ENCODE measurements around the gene SH3RF1. TPM values are rescaled to one million over a fixed set of nuclear protein-coding genes. Genes with fewer than 3 reads are reported as not detected.

The SH3RF1 gene
- total RNA-seq, 1 donor from 2014 or later, result 21.6 TPM

DNA sequence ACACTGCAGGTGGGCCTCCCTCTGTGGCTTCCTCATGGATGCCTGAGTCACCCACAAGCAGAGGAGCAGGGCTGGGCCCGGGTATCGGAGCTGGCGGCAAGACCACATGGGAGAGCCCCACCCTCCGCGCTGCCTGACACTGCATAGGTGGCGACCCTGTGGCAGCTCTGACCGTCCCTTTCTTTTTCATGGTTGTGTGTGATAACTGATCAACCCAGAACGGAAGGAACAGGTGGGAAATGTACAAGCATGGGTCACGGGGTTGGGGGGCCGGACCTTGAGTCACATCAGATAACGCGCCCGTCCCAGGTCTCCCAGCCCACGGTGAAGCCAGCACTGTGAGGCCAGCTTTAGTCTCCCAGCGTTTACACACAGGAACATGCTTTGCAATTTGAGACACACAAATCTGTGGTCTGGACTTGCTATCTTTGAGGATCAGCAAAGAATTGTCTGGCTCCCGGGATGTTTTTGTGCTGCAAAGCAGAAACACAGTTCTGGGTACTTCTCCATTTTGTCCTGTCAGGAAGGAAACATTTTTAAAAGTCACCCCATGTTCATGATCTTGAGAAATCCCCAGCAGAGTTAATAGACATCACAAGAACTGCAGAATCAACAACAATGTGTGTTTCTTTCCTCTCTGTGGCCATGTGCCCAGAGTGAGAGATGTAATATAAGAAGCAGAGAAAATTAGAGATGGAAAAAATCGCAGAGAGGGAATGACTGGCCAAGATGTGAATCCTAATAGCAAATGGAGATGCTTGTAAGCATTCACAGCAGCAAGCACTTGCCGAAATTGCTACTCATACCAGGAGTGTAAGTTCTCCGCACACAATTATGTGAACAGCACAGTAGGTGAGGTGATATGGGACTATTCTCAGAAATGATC, 190.6 kb downstream of the SH3RF1 start:
- TF ChIP-seq, protein P1, sequence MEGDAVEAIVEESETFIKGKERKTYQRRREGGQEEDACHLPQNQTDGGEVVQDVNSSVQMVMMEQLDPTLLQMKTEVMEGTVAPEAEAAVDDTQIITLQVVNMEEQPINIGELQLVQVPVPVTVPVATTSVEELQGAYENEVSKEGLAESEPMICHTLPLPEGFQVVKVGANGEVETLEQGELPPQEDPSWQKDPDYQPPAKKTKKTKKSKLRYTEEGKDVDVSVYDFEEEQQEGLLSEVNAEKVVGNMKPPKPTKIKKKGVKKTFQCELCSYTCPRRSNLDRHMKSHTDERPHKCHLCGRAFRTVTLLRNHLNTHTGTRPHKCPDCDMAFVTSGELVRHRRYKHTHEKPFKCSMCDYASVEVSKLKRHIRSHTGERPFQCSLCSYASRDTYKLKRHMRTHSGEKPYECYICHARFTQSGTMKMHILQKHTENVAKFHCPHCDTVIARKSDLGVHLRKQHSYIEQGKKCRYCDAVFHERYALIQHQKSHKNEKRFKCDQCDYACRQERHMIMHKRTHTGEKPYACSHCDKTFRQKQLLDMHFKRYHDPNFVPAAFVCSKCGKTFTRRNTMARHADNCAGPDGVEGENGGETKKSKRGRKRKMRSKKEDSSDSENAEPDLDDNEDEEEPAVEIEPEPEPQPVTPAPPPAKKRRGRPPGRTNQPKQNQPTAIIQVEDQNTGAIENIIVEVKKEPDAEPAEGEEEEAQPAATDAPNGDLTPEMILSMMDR (conservative IDR thresholded peaks at IDR 0.05), result no peak

DNA sequence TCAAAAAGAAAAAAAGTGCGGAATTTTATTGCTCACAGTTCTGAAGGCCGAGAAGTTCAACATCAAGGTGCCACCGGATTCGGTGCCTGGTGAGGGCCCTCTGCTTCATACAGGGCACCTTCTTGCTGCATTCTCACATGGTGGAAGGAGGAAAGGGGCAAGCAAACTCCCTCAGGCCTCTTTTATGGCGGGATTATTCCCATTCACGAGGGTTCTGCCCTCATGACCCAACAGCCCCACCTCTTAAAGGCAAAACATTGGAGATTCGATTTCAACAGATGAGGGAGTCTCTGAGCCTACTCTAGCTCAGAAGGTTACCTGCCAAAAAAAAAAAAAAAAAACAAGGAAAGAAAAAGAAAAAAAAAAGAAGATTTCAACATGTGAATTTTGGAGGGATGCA, 196.6 kb downstream of the SH3RF1 start:
- DNase-seq (ENCODE audit: extremely low spot score, unreplicated experiment), result no peak
- no peaks in the 10 kb centered on the region for H3K36me3 Mint-ChIP-seq
- H3K9me3 Mint-ChIP-seq, result peaks cover 5% of the 10 kb centered on the region
- H3K27me3 Mint-ChIP-seq, result no peaks in the 10 kb centered on the region
- TF ChIP-seq, protein P1 (conservative IDR thresholded peaks at IDR 0.05), result no peak
- no peak overlapping the region for H3K4me3 Mint-ChIP-seq
- H3K27ac Mint-ChIP-seq, result no peak overlapping the region
- H3K4me1 Mint-ChIP-seq (ENCODE audit: unreplicated experiment), result peaks cover 14% of the 10 kb centered on the region

More for the DNA sequence above, 190.6 kb downstream of the SH3RF1 start:
- Mint-ChIP-seq H3K27ac (peak overlapping the region; percentile 39), H3K9me3 (no peaks in the 10 kb centered on the region), H3K4me3 (peak overlapping the region; percentile 58), H3K27me3 (peaks cover 3% of the 10 kb centered on the region), H3K4me1 (ENCODE audit: unreplicated experiment) (peaks cover 31% of the 10 kb centered on the region), H3K36me3 (no peaks in the 10 kb centered on the region)
- DNase-seq (ENCODE audit: extremely low spot score, unreplicated experiment), result no peak

DNA sequence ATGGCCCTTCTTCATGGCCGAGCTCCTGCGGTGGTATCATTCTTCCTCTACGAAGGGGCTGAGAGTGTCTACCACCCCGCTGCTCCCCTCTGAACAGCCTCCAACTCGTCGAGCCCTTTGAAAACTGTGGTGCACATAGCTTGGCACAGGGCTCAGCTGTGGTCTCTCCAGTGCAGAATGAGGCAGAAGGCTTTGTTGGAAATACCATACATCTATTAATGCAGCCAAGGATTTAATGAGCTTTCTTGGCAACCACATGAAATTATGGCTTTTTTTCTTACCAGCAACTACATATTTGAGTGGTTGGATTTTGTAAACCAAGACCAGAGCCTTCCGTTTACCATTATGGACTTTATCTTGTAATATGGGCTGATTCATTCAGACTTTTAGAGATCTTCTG, 199.0 kb downstream of the SH3RF1 start:
- Mint-ChIP-seq H3K27me3 (no peaks in the 10 kb centered on the region), H3K4me1 (ENCODE audit: unreplicated experiment) (peaks cover 18% of the 10 kb centered on the region), H3K27ac (peak overlapping the region; percentile 77), H3K36me3 (no peaks in the 10 kb centered on the region), H3K4me3 (no peak overlapping the region), H3K9me3 (peaks cover 5% of the 10 kb centered on the region)
- DNase-seq (ENCODE audit: extremely low spot score, unreplicated experiment), result no peak
- TF ChIP-seq, protein P1 (conservative IDR thresholded peaks at IDR 0.05), result no peak

DNA sequence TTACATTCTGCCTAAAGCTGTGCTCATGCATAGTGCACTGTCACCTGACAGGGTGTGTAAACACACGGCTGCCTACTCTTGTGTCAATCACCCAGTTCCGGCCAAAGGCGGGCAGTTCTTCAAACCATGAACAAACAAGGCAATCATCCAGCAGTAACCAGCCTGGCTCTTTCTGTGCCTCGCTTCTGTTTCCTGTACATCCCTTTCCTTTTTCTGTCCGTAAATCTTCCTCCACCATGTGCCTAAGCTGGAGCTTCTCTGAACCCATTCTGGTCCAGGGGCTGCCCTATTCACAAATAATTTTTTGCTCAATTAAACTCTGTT, 199.9 kb downstream of the SH3RF1 start:
- TF ChIP-seq, protein P1 (conservative IDR thresholded peaks at IDR 0.05), result no peak
- H3K36me3 Mint-ChIP-seq, result no peaks in the 10 kb centered on the region
- H3K9me3 Mint-ChIP-seq, result peaks cover 5% of the 10 kb centered on the region
- peak overlapping the region; percentile 93 for H3K27ac Mint-ChIP-seq
- no peaks in the 10 kb centered on the region for H3K27me3 Mint-ChIP-seq
- peak overlapping the region; percentile 40 for H3K4me3 Mint-ChIP-seq
- DNase-seq (ENCODE audit: extremely low spot score, unreplicated experiment), result no peak
- peaks cover 18% of the 10 kb centered on the region for H3K4me1 Mint-ChIP-seq (ENCODE audit: unreplicated experiment)

DNA sequence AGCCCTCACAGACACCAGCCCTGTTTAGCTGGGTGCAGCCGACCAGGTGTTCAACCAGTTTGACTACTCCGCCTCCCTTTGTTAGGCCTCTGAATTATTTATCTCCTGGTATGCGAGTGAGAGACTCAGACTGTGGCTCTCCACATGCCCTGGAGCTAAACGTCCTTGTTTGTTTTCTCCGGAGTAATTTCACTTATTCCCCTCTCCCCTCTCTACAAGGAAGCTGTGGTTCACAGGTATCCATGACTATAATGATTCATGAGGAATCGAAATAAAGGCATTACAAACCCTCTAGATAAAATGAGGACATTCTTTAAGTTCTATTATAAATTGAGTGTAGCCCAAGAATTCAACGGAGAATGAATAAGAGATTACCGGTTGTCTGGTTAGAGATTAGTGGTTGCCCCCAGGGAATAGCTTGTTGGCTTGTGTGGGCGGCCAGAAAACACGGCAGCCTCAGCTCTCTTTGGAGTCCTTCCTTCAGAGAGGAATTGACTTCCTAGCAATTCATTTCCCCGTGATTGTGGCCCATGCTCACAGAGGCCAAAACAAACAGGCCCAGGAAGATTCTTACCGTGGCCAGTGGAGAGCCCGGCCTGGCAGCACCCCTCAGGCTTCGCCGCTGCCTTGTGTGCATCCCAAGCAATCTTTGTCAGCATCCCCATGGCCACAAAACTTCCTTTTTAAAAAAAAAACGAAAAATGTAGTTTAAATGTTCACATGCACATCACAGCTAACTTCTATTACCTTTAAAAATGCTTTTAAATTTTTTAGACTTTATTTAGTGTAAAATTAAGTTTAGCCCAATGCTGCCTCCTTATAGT, 200.5 kb downstream of the SH3RF1 start:
- H3K27ac Mint-ChIP-seq, result peak overlapping the region; percentile 93
- H3K9me3 Mint-ChIP-seq, result peaks cover 5% of the 10 kb centered on the region
- DNase-seq (ENCODE audit: extremely low spot score, unreplicated experiment), result peak; percentile 72
- H3K27me3 Mint-ChIP-seq, result no peaks in the 10 kb centered on the region
- H3K36me3 Mint-ChIP-seq, result no peaks in the 10 kb centered on the region
- H3K4me3 Mint-ChIP-seq, result peak overlapping the region; percentile 69
- H3K4me1 Mint-ChIP-seq (ENCODE audit: unreplicated experiment), result peaks cover 18% of the 10 kb centered on the region
- TF ChIP-seq, protein P1 (conservative IDR thresholded peaks at IDR 0.05), result no peak

Data from type B pancreatic cell (in vitro differentiated cells).